SK-N-SH treated with all-trans-retinoic acid at 6 μM for 48 hours (cell line): ENCODE results near the gene WNT7A.

Experiments used
- ATAC-seq: fragments of 200-7000 bp; cut with Tn5 transposase; 3 replicates; pipeline ENCODE4 v1.9.1; 2020; ENCODE audit warnings: mild to moderate bottlenecking, moderate library complexity
- ARNTL ChIP-seq: fragments of 450-650 bp; formaldehyde crosslinking; IDR thresholded peaks from 2 replicates; pipeline ENCODE4 v1.5.0; 2020; ENCODE audit warnings: low read depth, mild to moderate bottlenecking, moderate library complexity, borderline replicate concordance
- BACH2 ChIP-seq: fragments of 250-450 bp; sonication (Bioruptor Pico); IDR thresholded peaks from 2 replicates; pipeline ENCODE4 v1.9.0; 2021; ENCODE audit warnings: mild to moderate bottlenecking, borderline replicate concordance
- CSDC2 ChIP-seq: fragments of 250-450 bp; sonication (Bioruptor Pico); IDR thresholded peaks from 2 replicates; pipeline ENCODE4 v1.5.0; 2020; ENCODE audit warnings: mild to moderate bottlenecking, moderate library complexity
- ESRRG ChIP-seq: fragments of 250-450 bp; sonication (Bioruptor Pico); IDR thresholded peaks from 2 replicates; pipeline ENCODE4 v1.6.1; 2021; ENCODE audit warnings: mild to moderate bottlenecking
- GLIS3 ChIP-seq: fragments of 250-450 bp; sonication (Bioruptor Pico); IDR thresholded peaks from 2 replicates; pipeline ENCODE4 v1.5.0; 2020; ENCODE audit warnings: mild to moderate bottlenecking, moderate library complexity
- OSR1 ChIP-seq: fragments of 250-450 bp; sonication (Bioruptor Pico); IDR thresholded peaks from 2 replicates; pipeline ENCODE4 v1.8.0; 2022; ENCODE audit warnings: moderate library complexity, mild to moderate bottlenecking, inconsistent platforms
- PPARA ChIP-seq: fragments of 250-450 bp; sonication (Bioruptor Pico); IDR thresholded peaks from 2 replicates; pipeline ENCODE4 v1.5.0; 2020; ENCODE audit warnings: mild to moderate bottlenecking, borderline replicate concordance
- RARB ChIP-seq: fragments of 250-450 bp; sonication (Bioruptor Pico); IDR thresholded peaks from 2 replicates; pipeline ENCODE4 v1.8.0; 2021; ENCODE audit warnings: mild to moderate bottlenecking, moderate library complexity
- SNAI2 ChIP-seq: fragments of 250-450 bp; sonication (Bioruptor Pico); IDR thresholded peaks from 2 replicates; pipeline ENCODE4 v1.5.0; 2020; ENCODE audit warnings: mild to moderate bottlenecking, moderate library complexity
- TCF4 ChIP-seq: fragments of 250-450 bp; sonication (Bioruptor Pico); IDR thresholded peaks from 2 replicates; pipeline ENCODE4 v1.8.0; 2021; ENCODE audit warnings: mild to moderate bottlenecking, moderate library complexity, borderline replicate concordance
- TOX ChIP-seq: fragments of 250-450 bp; sonication (Bioruptor Pico); IDR thresholded peaks from 2 replicates; pipeline ENCODE4 v1.8.0; 2021; ENCODE audit warnings: mild to moderate bottlenecking, moderate library complexity, borderline replicate concordance
- TSHZ2 ChIP-seq: fragments of 250-450 bp; sonication (Bioruptor Pico); IDR thresholded peaks from 2 replicates; pipeline ENCODE4 v1.5.0; 2020; ENCODE audit warnings: mild to moderate bottlenecking, moderate library complexity
- ZC3H10 ChIP-seq: fragments of 250-450 bp; sonication (Bioruptor Pico); IDR thresholded peaks from 2 replicates; pipeline ENCODE4 v1.5.1; 2021; ENCODE audit warnings: mild to moderate bottlenecking, moderate library complexity
- ZFP3 ChIP-seq: fragments of 250-450 bp; sonication (Bioruptor Pico); IDR thresholded peaks from 2 replicates; pipeline ENCODE4 v1.5.0; 2020; ENCODE audit warnings: mild to moderate bottlenecking, moderate library complexity
- ZFP30 ChIP-seq: fragments of 450-650 bp; formaldehyde crosslinking; IDR thresholded peaks from 2 replicates; pipeline ENCODE4 v1.5.0; 2022; ENCODE audit warnings: mild to moderate bottlenecking, moderate library complexity
- ZNF70 ChIP-seq: fragments of 450-650 bp; formaldehyde crosslinking; IDR thresholded peaks from 2 replicates; pipeline ENCODE4 v1.5.0; 2020; ENCODE audit warnings: mild to moderate bottlenecking, moderate library complexity
- ZNF8 ChIP-seq: fragments of 450-650 bp; formaldehyde crosslinking; IDR thresholded peaks from 2 replicates; pipeline ENCODE4 v1.5.0; 2020; ENCODE audit warnings: mild to moderate bottlenecking, moderate library complexity
- TF ChIP-seq, protein P1 (sequence below): fragments of 250-450 bp; sonication (Bioruptor Pico); IDR thresholded peaks from 2 replicates; pipeline ENCODE4 v1.8.0; 2021; ENCODE audit warnings: low read depth, mild to moderate bottlenecking, moderate library complexity, borderline replicate concordance
- TF ChIP-seq, protein P2 (sequence below): fragments of 250-450 bp; sonication (Bioruptor Pico); IDR thresholded peaks from 2 replicates; pipeline ENCODE4 v1.5.1; 2020; ENCODE audit warnings: low read depth, mild to moderate bottlenecking, moderate library complexity

Gene WNT7A

GRCh38 chr3:13863965-13864595, 15.8 kb downstream of the WNT7A start:
- TF ChIP-seq, protein P1, sequence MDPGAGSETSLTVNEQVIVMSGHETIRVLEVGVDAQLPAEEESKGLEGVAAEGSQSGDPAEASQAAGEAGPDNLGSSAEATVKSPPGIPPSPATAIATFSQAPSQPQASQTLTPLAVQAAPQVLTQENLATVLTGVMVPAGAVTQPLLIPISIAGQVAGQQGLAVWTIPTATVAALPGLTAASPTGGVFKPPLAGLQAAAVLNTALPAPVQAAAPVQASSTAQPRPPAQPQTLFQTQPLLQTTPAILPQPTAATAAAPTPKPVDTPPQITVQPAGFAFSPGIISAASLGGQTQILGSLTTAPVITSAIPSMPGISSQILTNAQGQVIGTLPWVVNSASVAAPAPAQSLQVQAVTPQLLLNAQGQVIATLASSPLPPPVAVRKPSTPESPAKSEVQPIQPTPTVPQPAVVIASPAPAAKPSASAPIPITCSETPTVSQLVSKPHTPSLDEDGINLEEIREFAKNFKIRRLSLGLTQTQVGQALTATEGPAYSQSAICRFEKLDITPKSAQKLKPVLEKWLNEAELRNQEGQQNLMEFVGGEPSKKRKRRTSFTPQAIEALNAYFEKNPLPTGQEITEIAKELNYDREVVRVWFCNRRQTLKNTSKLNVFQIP, result no peak
- TF ChIP-seq ZNF70 (CRISPR knock-in tag) (no peak), CSDC2 (CRISPR knock-in tag) (no peak), TSHZ2 (CRISPR knock-in tag) (no peak), ZC3H10 (CRISPR knock-in tag) (no peak), ZNF8 (CRISPR knock-in tag) (no peak), BACH2 (no peak), PPARA (CRISPR knock-in tag) (no peak), ZFP3 (no peak), OSR1 (CRISPR knock-in tag) (no peak), RARB (CRISPR knock-in tag) (no peak), ESRRG (CRISPR knock-in tag) (no peak), ZFP30 (CRISPR knock-in tag) (no peak)
- TF ChIP-seq, protein P2, sequence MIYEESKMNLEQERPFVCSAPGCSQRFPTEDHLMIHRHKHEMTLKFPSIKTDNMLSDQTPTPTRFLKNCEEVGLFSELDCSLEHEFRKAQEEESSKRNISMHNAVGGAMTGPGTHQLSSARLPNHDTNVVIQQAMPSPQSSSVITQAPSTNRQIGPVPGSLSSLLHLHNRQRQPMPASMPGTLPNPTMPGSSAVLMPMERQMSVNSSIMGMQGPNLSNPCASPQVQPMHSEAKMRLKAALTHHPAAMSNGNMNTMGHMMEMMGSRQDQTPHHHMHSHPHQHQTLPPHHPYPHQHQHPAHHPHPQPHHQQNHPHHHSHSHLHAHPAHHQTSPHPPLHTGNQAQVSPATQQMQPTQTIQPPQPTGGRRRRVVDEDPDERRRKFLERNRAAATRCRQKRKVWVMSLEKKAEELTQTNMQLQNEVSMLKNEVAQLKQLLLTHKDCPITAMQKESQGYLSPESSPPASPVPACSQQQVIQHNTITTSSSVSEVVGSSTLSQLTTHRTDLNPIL (CRISPR knock-in tag), result no peak
- no peak for ATAC-seq

DNA sequence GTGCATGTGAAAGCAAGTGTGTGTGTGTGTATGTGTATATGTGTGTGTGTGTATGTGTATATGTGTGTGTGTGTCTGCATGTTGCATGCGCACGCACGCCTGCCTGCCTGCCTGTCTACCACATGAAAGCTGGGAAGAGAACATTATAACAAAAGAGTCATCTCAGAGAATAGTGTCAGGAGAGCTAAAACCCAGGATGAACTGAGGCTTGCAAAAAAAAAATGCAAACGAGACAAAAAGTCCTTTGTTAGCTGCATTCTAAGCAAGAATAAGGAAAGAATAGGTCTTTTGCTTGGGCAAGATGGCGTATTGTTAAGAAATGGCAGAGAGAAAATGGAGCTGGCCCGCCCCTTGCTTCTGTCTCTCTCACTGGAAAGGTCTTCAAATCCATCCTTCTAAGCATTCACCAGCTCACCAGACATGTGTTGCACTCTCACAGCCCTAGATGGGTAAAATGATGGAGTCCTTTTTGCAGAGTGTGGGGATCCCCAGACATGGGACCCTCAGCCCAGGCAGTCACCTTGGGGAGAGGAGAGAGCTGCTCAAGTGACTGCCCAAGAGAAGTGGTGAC, 16.4 kb downstream of the WNT7A start:
- TF ChIP-seq ZNF8 (CRISPR knock-in tag), result no peak
- TF ChIP-seq RARB (CRISPR knock-in tag), result no peak
- no peak for TF ChIP-seq ARNTL (CRISPR knock-in tag)
- no peak for TF ChIP-seq BACH2
- TF ChIP-seq ZFP3, result no peak
- no peak for TF ChIP-seq GLIS3
- TF ChIP-seq ZFP30 (CRISPR knock-in tag), result no peak
- TF ChIP-seq, protein P2 (CRISPR knock-in tag), result no peak
- TF ChIP-seq TSHZ2 (CRISPR knock-in tag), result no peak
- no peak for TF ChIP-seq ESRRG (CRISPR knock-in tag)
- TF ChIP-seq SNAI2 (CRISPR knock-in tag), result no peak
- TF ChIP-seq PPARA (CRISPR knock-in tag), result no peak
- no peak for TF ChIP-seq CSDC2 (CRISPR knock-in tag)
- TF ChIP-seq TCF4, result no peak
- TF ChIP-seq OSR1 (CRISPR knock-in tag), result no peak
- TF ChIP-seq TOX (CRISPR knock-in tag), result no peak
- TF ChIP-seq ZC3H10 (CRISPR knock-in tag), result no peak
- TF ChIP-seq, all 23 proteins: peak for 0
- no peak for ATAC-seq

DNA sequence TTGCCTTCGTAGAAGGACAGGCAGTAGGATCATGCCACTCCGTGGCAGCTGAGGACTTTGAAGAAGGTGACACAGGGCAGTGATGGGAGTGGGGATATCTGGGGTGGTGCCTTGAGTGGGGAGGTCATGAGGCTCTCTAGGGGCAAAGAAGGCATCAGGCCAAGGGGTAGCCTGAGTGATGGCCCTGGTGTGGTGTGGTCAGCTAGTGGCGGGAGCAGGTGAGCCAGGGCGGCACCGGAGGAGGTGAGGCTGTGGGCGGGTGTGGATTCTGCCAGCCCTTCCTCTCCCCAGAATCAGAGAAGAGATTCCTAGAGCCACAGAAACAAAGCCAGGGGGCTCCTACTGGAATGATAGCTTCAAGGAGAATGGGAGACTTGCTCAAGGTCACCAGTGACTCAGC, 18.4 kb downstream of the WNT7A start:
- TF ChIP-seq ZFP30 (CRISPR knock-in tag), result no peak
- no peak for TF ChIP-seq TSHZ2 (CRISPR knock-in tag)
- no peak for TF ChIP-seq ARNTL (CRISPR knock-in tag)
- TF ChIP-seq CSDC2 (CRISPR knock-in tag), result no peak
- no peak for TF ChIP-seq ZNF8 (CRISPR knock-in tag)
- no peak for TF ChIP-seq BACH2
- TF ChIP-seq ZNF70 (CRISPR knock-in tag), result no peak
- TF ChIP-seq ZFP3, result no peak
- TF ChIP-seq RARB (CRISPR knock-in tag), result no peak
- ATAC-seq, result no peak
